Measurements from ENCODE around the gene C2CD3. TPM values are rescaled to one million over a fixed set of nuclear protein-coding genes. Genes with fewer than 3 reads are reported as not detected.

C2CD3 gene
- total RNA-seq: 10.3 and 24.8 TPM in 2 replicates

GRCh38 chr11:74170694-74171629 is at the start of gene C2CD3, which contains the start of gene PPME1:
TSS of gene C2CD3 (minus strand) at chr11:74171002. CDS start at chr11:74170792, 210 bp downstream.
TSS of gene PPME1 (plus strand) at chr11:74171289. CDS start at chr11:74171422, 133 bp downstream.

GRCh38 chr11:74008373-74009229 is 162.2 kb downstream of the C2CD3 start, which contains the start of gene UCP3:
TSS of gene UCP3 (minus strand) at chr11:74009085. CDS start at chr11:74007042, 2,043 bp downstream.

GRCh38 chr11:73982595-73982989 is 188.2 kb downstream of the C2CD3 start, which contains the start of gene UCP2:
TSS of gene UCP2 (minus strand) at chr11:73982843. CDS start at chr11:73978378, 4,465 bp downstream.

Small RNA genes within 50 kb of the gene (small RNA-seq; reads per million reads assigned to genes)
- not detected for gene AP002392.1 (ENCODE audit: low replicate concordance)

Other genes with a start within 250 kb of the C2CD3 start
- gene DNAJB13, start 220.0 kb downstream of the C2CD3 start, total RNA-seq: under 0.01 TPM in 1 of 2 replicates, not detected in the other
- 3.9 and 4.9 TPM in 2 replicates for gene UCP2, start 188.2 kb downstream of the C2CD3 start, total RNA-seq
- 0.44 and 0.72 TPM in 2 replicates for gene UCP3, start 161.9 kb downstream of the C2CD3 start, total RNA-seq
- gene PPME1, start 287 bp upstream of the C2CD3 start, total RNA-seq: 22.5 and 38.5 TPM in 2 replicates
- 8.8 and 11.3 TPM in 2 replicates for gene P4HA3, start 140.6 kb upstream of the C2CD3 start, total RNA-seq
- 2.8 and 7.9 TPM in 2 replicates for gene PGM2L1, start 227.4 kb upstream of the C2CD3 start, total RNA-seq

Data from placental pericyte (primary cell).